HG03045 (cell line): ENCODE data around the gene SYT17.

Experiments
- ATAC-seq: cut with Tn5 transposase; IDR thresholded peaks from one replicate; pipeline ENCODE4 v1.9.1; 2021; ENCODE audit warnings: mild to moderate bottlenecking, moderate library complexity; ENCODE audit not compliant: unreplicated experiment

The SYT17 gene

DNA sequence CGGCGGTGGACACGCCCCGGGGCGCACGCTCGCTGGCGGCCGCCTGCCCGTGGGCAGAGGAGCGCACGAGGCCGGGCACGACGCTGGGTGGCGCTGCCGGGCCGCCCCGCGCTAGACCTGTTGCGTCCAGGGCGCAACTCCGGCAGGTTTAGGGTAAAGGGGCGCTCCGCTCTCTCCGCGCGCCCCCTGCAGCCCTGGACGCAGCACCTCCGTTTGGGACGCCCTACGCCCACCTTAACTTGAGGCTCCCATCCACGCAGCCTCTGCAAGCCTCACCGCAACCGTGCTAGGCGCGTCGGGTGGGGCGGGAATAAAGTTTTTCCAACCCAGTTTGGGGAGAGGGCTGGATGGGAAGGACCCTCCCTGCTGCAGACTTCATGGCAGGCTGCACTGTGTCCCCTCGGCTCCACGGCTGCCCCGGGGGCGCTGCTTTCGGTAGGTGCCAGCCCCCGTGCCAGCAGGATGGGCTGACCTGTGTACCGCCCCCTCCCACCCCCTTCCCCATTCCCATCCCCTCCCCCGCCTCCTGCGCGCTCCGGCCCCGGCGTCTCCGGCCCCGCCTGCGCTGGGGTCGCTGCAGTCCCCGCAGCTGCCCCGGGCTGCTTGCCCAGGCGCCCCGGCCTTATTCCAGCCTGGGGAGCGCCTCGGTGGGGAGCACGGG is at the start of gene SYT17:
SYT17 (plus strand) TSS at position 531 of the 661 bp plus-strand sequence. CDS start 407 bp downstream, outside the sequence.
- no peak for ATAC-seq

DNA sequence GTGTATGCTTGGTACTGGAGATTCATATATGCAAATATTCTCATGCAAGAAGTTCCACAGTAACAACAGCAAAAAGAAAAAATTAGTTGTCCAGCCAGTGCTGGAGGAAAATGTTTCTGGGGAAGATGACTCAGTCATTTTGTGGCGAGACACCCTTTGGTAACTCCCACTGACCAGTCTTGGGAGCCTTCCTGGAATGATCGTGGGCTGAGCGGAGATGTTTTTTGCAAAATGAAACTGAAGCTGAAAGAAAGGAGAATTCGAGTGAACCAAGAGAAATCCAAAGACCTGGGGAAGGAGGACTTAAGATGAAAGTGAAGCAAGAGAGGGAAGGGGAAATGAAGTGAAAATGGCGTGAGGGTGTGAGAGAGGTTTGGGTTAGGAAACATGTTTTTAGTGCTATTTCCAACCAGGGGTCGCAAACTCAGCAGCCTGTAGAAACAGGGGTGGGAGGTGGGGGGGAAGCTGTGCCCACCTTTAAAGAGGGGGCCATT is 49.1 kb upstream of the SYT17 start:
- no peak for ATAC-seq

DNA sequence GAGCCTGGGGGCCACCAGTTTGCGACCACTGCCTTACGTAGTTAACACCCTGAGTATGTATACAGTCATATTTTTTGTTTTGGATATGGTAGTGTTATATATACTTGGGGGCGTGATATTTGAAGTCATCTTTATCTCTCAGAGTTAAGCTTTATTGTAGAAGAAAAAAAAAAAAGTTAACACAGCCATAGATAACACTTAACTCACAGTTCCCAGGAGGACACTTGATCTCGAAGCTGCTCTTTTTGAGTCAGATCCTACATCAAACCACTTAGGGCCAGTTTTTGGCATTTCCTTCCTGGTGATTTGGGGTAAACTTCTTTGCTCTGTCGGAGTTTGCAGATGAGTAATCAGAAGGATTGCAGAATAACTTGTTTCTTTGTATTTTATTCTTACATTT is 48.5 kb upstream of the SYT17 start:
- ATAC-seq, result no peak

DNA sequence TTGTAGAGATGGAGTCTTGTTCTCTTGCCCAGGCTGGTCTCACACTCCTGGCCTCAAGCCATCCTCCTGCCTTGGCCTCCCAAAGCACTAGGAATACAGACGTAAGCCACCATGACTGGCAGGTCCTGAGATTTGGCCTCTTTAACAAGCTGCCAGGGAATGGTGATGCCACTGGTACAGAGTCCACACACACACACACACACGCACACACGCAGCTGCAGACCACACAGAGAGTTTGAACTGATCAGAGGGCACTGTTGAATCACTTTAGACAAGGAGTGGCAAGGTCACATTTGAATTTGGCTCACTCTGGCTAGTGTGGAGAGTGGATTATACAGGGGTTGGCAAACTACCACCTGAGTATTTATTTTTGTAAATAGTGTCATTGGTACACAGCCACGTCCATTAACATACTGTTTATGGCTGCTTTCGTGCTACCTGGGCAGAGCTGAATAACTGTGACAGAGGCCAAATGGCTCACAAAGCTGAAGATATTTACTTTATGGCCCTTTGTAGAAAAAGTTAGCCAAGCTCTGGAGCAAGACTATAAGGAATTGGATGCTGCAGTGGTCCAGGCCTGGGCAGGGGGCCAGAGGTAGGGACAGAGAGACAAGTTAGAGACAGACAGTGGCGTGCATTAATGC is 44.4 kb upstream of the SYT17 start:
- no peak for ATAC-seq

DNA sequence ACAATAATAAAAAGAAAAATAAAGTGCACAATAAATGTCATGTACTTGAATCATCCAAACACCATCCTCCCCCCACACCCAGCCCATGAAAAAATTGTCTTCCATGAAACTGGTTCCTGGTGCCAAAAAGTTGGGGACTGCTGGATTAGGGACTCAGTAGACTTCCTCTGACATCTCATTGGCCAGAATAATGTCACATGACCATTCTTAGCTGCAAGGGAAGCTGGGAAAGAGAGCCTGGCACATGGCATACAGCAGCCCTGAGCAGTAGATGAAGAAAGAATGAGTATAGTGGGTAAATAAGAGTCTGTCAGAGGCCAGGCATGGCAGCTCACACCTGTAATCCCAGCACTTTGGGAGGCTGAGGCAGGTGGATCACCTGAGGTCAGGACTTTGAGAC is 41.7 kb upstream of the SYT17 start:
- no peak for ATAC-seq

DNA sequence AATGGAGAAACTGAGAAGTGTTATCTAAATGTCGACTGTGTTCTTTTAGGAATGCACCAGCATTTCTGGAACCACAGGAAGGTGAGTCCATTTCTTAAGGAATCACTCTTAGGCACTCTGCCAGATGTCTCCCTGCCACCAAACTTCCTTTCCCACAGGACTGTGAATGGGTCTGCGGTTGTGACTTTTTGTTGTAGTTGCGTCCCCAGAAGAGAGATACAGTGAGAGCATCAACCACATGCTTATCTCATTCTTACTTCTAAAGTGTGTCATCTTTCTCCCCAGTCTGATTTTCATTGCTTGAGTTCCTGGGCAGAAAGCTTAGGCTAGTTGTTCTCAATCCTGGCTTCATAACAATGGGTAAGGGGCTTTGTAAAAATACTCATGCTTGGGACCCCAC is 40.8 kb upstream of the SYT17 start:
- peak; percentile 19 for ATAC-seq

DNA sequence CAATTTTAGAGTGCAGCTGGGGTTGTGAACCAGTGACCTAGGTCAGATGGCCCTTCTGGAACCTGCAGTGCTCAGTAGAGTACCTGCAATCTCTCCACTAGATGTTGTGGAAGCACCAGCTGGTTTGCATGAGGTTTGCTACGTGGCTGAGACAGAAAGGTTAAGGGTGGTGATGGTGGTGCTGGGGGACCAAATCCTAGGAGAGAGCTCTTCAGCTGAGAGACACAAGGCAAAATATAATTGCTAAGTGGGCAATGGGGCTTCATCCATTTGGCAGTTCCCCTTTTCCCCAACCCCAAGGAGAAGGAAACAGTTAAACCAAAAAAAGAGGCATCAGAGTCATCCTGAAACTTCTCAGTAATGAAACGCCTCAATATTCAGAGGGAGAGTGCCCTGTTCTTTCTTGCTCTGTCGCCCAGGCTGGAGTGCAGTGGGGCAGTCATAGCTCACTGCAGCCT is 40.3 kb upstream of the SYT17 start:
- ATAC-seq, result peak; percentile 42

- ATAC-seq, result no peak
Observed at GRCh38 chr16:19128454-19129200, 39.4 kb upstream of the SYT17 start.

GRCh38 chr16:19130385-19130784 is 37.7 kb upstream of the SYT17 start:
- ATAC-seq, result no peak

DNA sequence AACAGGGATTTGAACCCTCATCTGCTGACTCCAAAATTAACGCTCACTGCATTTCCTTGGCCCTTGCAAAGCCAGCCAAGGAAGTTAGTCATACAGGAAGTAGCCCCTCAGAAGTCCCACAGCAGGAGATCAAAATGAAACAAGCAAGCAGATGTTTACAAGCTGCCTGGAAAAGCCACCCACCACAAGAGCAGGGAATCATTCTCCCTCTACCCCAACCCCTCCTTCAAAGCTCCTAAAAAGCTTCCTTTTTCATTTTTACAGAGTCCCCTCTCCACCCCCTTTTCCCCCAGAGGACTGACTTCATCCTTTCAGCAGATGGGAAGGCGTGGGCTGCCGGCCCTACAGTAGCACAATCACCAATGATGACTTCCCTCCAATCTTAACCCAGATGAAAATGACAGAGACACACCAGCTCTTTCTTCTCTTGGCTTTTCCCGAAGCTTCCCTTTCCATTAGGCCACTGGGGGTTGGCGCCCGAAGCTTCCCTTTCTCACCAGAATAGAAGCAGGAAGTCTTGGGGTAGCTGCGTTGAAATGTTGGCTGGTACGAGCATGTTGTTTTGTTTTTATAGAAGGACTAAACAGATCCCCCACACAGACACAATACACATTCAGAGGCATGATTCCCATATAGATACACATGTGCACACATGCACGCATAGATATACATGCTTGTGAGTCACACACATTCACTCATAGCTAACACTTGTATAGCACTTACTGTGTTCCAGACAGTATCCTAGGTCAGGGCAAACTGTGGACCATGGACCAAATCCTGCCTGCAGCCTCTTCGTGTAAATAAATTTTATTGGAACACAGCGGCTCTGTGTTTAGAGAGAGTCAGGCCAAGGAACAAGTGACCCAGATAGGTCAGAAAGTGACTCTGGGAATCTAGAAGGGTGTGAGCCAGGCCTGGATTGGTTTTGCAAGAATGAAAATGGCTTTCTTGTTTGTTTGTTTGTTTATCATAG is 36.9 kb upstream of the SYT17 start:
- ATAC-seq, result no peak

DNA sequence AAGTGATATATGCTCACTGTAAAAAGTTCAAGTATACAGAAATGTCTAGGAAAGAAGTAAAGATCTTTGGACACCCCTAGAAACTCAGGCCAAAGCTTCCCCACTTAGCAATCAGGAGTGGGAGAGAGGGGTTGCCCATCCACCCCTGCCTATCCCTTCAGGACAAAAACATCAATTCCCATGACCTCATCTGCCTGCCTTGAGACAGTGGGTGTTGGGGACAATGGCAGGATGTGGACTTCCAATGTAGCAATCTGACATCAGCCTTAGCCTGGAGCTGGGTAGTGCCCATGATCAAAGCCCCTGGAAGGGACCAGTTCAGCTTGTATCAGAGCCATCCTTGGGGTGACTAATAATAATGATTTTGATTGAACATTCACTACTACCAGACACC is 36.2 kb upstream of the SYT17 start:
- no peak for ATAC-seq

GRCh38 chr16:19132255-19132654 is 35.8 kb upstream of the SYT17 start:
- ATAC-seq, result no peak

GRCh38 chr16:19132898-19133297 is 35.1 kb upstream of the SYT17 start:
- ATAC-seq, result no peak

DNA sequence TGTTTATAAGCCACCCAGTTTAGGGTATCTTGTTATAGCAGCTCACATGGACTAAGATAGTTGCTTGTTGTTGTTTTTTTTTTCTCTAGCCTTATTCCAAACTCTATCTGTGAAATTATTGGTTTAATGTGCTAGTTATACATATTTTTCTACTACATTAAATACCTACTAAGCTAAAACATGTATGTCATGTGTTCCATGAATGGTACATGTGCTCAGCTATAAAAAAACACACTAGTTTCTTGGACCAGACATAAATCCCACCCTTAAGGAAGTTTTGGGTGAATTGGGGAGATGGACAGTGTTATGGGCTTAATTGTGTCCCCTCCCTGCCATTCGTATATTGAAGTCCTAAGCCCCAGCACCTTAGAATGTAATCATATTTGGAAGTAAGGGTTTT is 34.4 kb upstream of the SYT17 start:
- no peak for ATAC-seq

DNA sequence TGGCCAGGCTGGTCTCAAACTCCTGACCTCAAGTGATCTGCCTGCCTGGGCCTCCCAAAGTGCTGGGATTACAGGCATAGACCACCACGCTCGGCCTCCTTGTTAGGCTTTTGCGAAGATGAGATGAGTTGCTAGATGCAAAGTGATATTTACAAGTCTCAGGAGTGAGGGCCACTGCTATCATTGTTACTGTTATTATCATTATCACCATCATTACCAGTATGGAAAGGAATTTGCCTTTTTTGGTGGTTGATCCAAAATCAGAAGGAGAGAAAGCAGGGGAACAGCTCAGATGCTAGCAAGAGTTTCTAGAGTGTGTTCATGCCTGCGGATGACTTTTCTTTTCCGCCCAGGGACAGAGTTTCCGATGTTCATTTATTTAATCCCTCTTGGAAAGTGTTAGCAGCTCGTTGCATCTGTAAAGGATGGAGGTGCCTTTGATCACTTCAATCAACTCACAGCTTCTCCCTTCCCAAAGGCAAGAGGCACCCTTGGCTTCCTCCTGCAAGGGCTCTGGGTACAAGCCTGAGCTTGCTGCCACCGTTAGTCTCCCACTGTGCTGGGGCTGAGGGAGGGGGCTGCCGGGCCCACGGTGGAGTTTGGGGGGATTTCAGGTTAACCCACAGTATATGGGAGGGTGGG is 32.7 kb upstream of the SYT17 start:
- ATAC-seq, result no peak

GRCh38 chr16:19135896-19136438 is 32.1 kb upstream of the SYT17 start:
- no peak for ATAC-seq

DNA sequence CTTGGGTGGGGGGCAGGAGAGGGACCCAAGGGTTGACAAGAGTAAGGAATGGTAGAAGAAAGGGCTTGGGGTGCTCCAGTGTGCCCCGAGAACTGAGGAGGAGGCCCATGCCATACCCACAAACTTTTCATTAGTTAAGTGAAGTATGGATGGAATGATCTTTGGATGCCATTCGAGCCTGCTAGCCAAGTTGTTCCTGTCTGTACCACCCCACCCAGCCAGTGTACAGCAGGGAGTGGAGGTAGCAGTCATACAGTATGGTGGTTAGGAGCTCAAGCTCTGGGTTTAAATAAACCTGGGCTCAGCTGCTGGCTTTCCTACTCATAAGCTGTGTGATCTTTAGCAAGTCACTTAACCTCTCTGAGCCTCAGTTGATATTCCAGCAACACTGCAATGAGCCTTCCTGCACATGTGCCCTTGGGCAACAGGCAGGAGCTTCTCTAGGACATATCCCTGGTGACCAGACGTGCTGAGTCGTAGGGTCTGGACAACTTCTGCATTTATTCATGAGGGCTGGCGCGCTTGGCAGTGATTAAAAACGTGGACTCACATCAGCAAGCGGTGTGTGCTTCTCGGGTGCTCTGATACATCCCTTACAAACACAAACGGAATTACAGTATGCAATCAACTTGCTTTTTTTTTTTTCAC is 31.4 kb upstream of the SYT17 start:
- ATAC-seq, result no peak

- no peak for ATAC-seq
Observed at GRCh38 chr16:19137201-19138128, 30.6 kb upstream of the SYT17 start.
